Karpas-422 (cell line): ENCODE data around the gene TIE1. TPM values are rescaled to one million over a fixed set of nuclear protein-coding genes. Genes with fewer than 3 reads are reported as not detected.

Source experiments
- DNase-seq: peaks from one replicate; pipeline ENCODE4 v3.0.0-alpha.2; 2015
- H2AFZ ChIP-seq: fragments of 200-600 bp; sonication (generic); 2 replicates; pipeline ENCODE4 v1.6.1; 2014; ENCODE audit warnings: antibody characterized with exemption, low read length, mixed read lengths
- H3K27ac ChIP-seq: fragments of 200-600 bp; sonication (generic); 2 replicates; pipeline ENCODE4 v1.5.1; 2014; ENCODE audit warnings: mild to moderate bottlenecking, low read length, moderate library complexity
- H3K27me3 ChIP-seq: fragments of 200-600 bp; sonication (generic); 2 replicates; pipeline ENCODE4 v1.6.1; 2014; ENCODE audit warnings: low read length, mixed read lengths
- H3K36me3 ChIP-seq: fragments of 200-600 bp; sonication (generic); 2 replicates; pipeline ENCODE4 v1.6.1; 2014; ENCODE audit warnings: low read length, mixed read lengths; ENCODE audit not compliant: insufficient read depth
- H3K4me1 ChIP-seq: fragments of 200-600 bp; sonication (generic); 2 replicates; pipeline ENCODE4 v1.6.1; 2014; ENCODE audit warnings: mild to moderate bottlenecking, low read length, mixed read lengths
- H3K4me2 ChIP-seq: fragments of 200-600 bp; sonication (generic); 2 replicates; pipeline ENCODE4 v1.6.1; 2014; ENCODE audit warnings: low read length, low read depth, mild to moderate bottlenecking; ENCODE audit not compliant: poor library complexity, severe bottlenecking
- H3K4me3 ChIP-seq: fragments of 200-600 bp; sonication (generic); 2 replicates; pipeline ENCODE4 v1.5.1; 2014; ENCODE audit warnings: mild to moderate bottlenecking, antibody characterized with exemption, low read length, mixed read lengths
- H3K79me2 ChIP-seq: fragments of 200-600 bp; sonication (generic); 2 replicates; pipeline ENCODE4 v1.6.1; 2014; ENCODE audit warnings: mild to moderate bottlenecking, low read length, mixed read lengths
- H3K9ac ChIP-seq: fragments of 200-600 bp; sonication (generic); 2 replicates; pipeline ENCODE4 v1.6.0; 2014; ENCODE audit warnings: low read length
- H3K9me2 ChIP-seq: fragments of 200-600 bp; sonication (generic), shearing (Covaris generic); replicated peaks from 2 replicates; pipeline ENCODE4 v1.6.0; 2014; ENCODE audit warnings: mild to moderate bottlenecking, low read length, moderate library complexity; ENCODE audit not compliant: insufficient read depth
- H3K9me3 ChIP-seq: fragments of 300-700, 200-600 bp; sonication (generic); 2 replicates; pipeline ENCODE4 v1.6.1; 2014; ENCODE audit warnings: low read length, mixed read lengths
- H4K20me1 ChIP-seq: fragments of 200-600 bp; sonication (generic); 2 replicates; pipeline ENCODE4 v1.6.1; 2014; ENCODE audit warnings: mild to moderate bottlenecking, antibody characterized with exemption, low read length, low read depth; ENCODE audit not compliant: insufficient read depth
- total RNA-seq: library from RNA; depleted of rRNA; stranded (reverse); fragments of >200 nt; shearing (Covaris generic); gene quantifications from 2 replicates; pipeline ENCODE4 v1.2.3, GENCODE V29; 2014; ENCODE audit warnings: low replicate concordance

The TIE1 gene
- total RNA-seq, 1 experiment from 2014 or later = not detected

- Histone ChIP-seq H3K4me3 (peak overlapping the region; percentile 98), H3K9me2 (no peaks in the 10 kb centered on the region), H3K4me1 (peaks cover 31% of the 10 kb centered on the region), H3K79me2 (peaks cover 28% of the 10 kb centered on the region), H3K27me3 (no peaks in the 10 kb centered on the region), H3K9ac (peak overlapping the region; percentile 96), H3K36me3 (peaks cover 32% of the 10 kb centered on the region), H3K4me2 (peak overlapping the region; percentile 100), H3K27ac (peak overlapping the region; percentile 64), H2AFZ (peak overlapping the region; percentile 99), H3K9me3 (no peaks in the 10 kb centered on the region), H4K20me1 (peaks cover 9% of the 10 kb centered on the region)
- peak; percentile 70 for DNase-seq
Observed at GRCh38 chr1:43358121-43358745, 57.5 kb downstream of the TIE1 start.

DNA sequence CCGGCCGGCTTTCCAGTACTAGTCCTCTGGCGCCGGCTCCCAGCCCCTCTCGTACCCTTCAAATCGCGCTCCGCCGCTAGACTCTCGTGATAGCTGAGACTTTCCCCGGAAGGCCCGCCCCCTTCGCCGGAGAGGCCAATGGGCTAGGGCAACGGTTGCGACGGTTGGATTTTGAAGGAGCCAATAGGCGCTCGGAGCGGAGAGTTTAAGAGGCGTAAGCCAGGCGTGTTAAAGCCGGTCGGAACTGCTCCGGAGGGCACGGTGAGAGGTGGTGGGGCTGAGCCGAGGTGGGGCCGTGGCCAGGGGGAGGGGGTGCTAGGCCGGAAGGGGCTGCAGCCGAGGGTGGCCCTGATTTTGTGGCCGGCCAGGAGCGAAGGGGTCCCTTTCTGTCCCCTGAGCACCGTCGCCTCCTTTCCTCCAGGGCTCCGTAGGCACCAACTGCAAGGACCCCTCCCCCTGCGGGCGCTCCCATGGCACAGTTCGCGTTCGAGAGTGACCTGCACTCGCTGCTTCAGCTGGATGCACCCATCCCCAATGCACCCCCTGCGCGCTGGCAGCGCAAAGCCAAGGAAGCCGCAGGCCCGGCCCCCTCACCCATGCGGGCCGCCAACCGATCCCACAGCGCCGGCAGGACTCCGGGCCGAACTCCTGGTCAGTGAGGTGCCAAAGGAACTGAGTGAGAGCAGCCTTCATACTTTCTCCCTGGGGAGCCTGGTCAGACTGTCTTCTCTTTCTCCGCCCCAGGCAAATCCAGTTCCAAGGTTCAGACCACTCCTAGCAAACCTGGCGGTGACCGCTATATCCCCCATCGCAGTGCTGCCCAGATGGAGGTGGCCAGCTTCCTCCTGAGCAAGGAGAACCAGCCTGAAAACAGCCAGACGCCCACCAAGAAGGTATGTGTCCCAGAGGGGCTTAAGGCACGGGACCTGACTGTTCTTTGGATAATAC, 58.2 kb downstream of the TIE1 start, which contains the start of gene CDC20:
TSS of gene CDC20 (plus strand) at position 236 of the 948 bp plus-strand sequence. CDS start at position 471, 235 bp downstream.
- Histone ChIP-seq H3K79me2 (peaks cover 28% of the 10 kb centered on the region), H2AFZ (peak within 1 kb of the TSS; percentile 99)

GRCh38 chr1:43359696-43360095, 58.9 kb downstream of the TIE1 start:
- H3K9ac ChIP-seq = peak overlapping the region; percentile 92
- H3K4me2 ChIP-seq = peak overlapping the region; percentile 73

More for the DNA sequence above, 58.2 kb downstream of the TIE1 start, which contains the start of gene CDC20:
- peaks cover 31% of the 10 kb centered on the region for H3K4me1 ChIP-seq
- H3K27me3 ChIP-seq = no peaks in the 10 kb centered on the region
- peak within 1 kb of the TSS; percentile 96 for H3K9ac ChIP-seq
- no peaks in the 10 kb centered on the region for H3K9me2 ChIP-seq
- no peaks in the 10 kb centered on the region for H3K9me3 ChIP-seq
- H3K27ac ChIP-seq = peak within 1 kb of the TSS; percentile 84
- peaks cover 35% of the 10 kb centered on the region for H3K36me3 ChIP-seq
- H4K20me1 ChIP-seq = peaks cover 9% of the 10 kb centered on the region
- peak within 1 kb of the TSS; percentile 98 for H3K4me3 ChIP-seq
- DNase-seq = peak; percentile 100
- peak within 1 kb of the TSS; percentile 100 for H3K4me2 ChIP-seq

GRCh38 chr1:43360616-43361015, 59.8 kb downstream of the TIE1 start:
- H3K4me2 ChIP-seq = peak overlapping the region; percentile 73
- H2AFZ ChIP-seq = no peak overlapping the region
- peak overlapping the region; percentile 98 for H3K4me3 ChIP-seq
- H4K20me1 ChIP-seq = peaks cover 9% of the 10 kb centered on the region
- H3K79me2 ChIP-seq = peaks cover 31% of the 10 kb centered on the region
- no peaks in the 10 kb centered on the region for H3K27me3 ChIP-seq
- H3K9ac ChIP-seq = peak overlapping the region; percentile 92
- H3K27ac ChIP-seq = peak overlapping the region; percentile 84
- H3K9me2 ChIP-seq = no peaks in the 10 kb centered on the region
- peaks cover 34% of the 10 kb centered on the region for H3K4me1 ChIP-seq
- no peak for DNase-seq
- peaks cover 46% of the 10 kb centered on the region for H3K36me3 ChIP-seq
- no peaks in the 10 kb centered on the region for H3K9me3 ChIP-seq

More at GRCh38 chr1:43359696-43360095, 58.9 kb downstream of the TIE1 start:
- peaks cover 40% of the 10 kb centered on the region for H3K36me3 ChIP-seq
- H3K79me2 ChIP-seq = peaks cover 28% of the 10 kb centered on the region
- no peaks in the 10 kb centered on the region for H3K9me3 ChIP-seq
- H3K27me3 ChIP-seq = no peaks in the 10 kb centered on the region
- DNase-seq = no peak
- H3K27ac ChIP-seq = peak overlapping the region; percentile 84
- H3K4me1 ChIP-seq = peaks cover 31% of the 10 kb centered on the region
- H3K4me3 ChIP-seq = peak overlapping the region; percentile 98
- H3K9me2 ChIP-seq = no peaks in the 10 kb centered on the region
- H4K20me1 ChIP-seq = peaks cover 9% of the 10 kb centered on the region
- no peak overlapping the region for H2AFZ ChIP-seq

- H3K27me3 ChIP-seq = no peaks in the 10 kb centered on the region
- no peaks in the 10 kb centered on the region for H3K9me3 ChIP-seq
- H4K20me1 ChIP-seq = peaks cover 9% of the 10 kb centered on the region
- H3K4me3 ChIP-seq = no peak overlapping the region
- peaks cover 46% of the 10 kb centered on the region for H3K36me3 ChIP-seq
- H3K4me1 ChIP-seq = peaks cover 41% of the 10 kb centered on the region
- H3K27ac ChIP-seq = peak overlapping the region; percentile 15; the same call in 1 of the 2 replicates
- no peak overlapping the region for H3K9ac ChIP-seq
- peaks cover 52% of the 10 kb centered on the region for H3K79me2 ChIP-seq
- no peak overlapping the region for H3K4me2 ChIP-seq
- H3K9me2 ChIP-seq = no peaks in the 10 kb centered on the region
- DNase-seq = peak; percentile 66
- H2AFZ ChIP-seq = no peak overlapping the region
Observed at GRCh38 chr1:43363283-43363934, 62.6 kb downstream of the TIE1 start.

DNA sequence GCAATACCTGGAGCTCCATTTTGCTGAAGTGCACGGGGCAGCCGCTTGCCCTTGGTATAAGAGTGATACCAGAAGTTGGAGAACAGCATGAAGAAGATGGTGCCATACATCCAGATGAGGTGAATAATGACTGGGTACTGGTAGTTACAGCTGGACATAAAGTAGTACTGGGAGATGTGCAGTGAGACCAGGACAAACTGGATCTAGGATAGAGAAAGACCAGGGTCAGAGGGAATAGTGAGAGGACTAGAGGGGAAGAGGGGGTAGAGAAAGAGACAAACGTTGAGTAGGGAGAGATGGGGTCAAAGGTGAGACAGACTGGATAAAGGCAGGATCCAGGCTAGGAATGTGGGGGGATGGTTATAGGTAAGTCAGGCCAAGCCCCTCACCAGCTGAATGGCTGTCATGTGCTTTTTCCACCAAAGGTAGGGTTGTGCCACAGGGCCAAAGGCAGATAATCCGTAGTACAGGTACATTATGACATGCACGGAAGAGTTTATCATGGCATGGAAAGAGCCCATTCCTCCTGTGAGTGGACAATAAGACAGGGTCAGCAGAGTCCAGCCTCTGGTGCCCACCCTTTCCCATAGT, 63.2 kb downstream of the TIE1 start:
- no peak overlapping the region for H3K9ac ChIP-seq
- no peak overlapping the region for H3K4me3 ChIP-seq
- H3K9me3 ChIP-seq = no peaks in the 10 kb centered on the region
- no peak overlapping the region for H3K4me2 ChIP-seq
- peaks cover 56% of the 10 kb centered on the region for H3K79me2 ChIP-seq
- H3K4me1 ChIP-seq = peaks cover 47% of the 10 kb centered on the region
- H3K27ac ChIP-seq = no peak overlapping the region
- no peaks in the 10 kb centered on the region for H3K27me3 ChIP-seq
- peak; percentile 52 for DNase-seq
- H3K36me3 ChIP-seq = peaks cover 46% of the 10 kb centered on the region
- H3K9me2 ChIP-seq = no peaks in the 10 kb centered on the region
- H4K20me1 ChIP-seq = peaks cover 9% of the 10 kb centered on the region
- no peak overlapping the region for H2AFZ ChIP-seq

GRCh38 chr1:43365678-43366077, 64.9 kb downstream of the TIE1 start:
- Histone ChIP-seq H3K9me3 (no peaks in the 10 kb centered on the region), H3K79me2 (peaks cover 40% of the 10 kb centered on the region), H3K36me3 (peaks cover 30% of the 10 kb centered on the region), H3K4me3 (peak overlapping the region; percentile 94), H3K9me2 (no peaks in the 10 kb centered on the region), H3K4me2 (peak overlapping the region; percentile 95), H2AFZ (no peak overlapping the region), H4K20me1 (no peaks in the 10 kb centered on the region; the same call in 1 of the 2 replicates), H3K27ac (peak overlapping the region; percentile 92), H3K4me1 (peaks cover 37% of the 10 kb centered on the region), H3K9ac (peak overlapping the region; percentile 99), H3K27me3 (no peaks in the 10 kb centered on the region)
- no peak for DNase-seq
